ENCODE results near the gene KAT6B. TPM values are rescaled to one million over a fixed set of nuclear protein-coding genes. Genes with fewer than 3 reads are reported as not detected.

The KAT6B gene
- total RNA-seq, 1 donor from 2014 or later: 59.2 TPM

GRCh38 chr10:74880041-74880440, 53.6 kb downstream of the KAT6B start:
- Histone ChIP-seq H3K9me3 (no peaks in the 10 kb centered on the region), H3K27me3 (no peaks in the 10 kb centered on the region), H3K27ac (no peak overlapping the region), H3K36me3 (no peaks in the 10 kb centered on the region), H3K4me3 (no peak overlapping the region), H3K4me1 (peaks cover 41% of the 10 kb centered on the region)
- TF ChIP-seq POLR2A (IDR thresholded peaks at IDR 0.05) (no peak), CTCF (IDR thresholded peaks at IDR 0.05) (no peak)
- intact Hi-C loops (cut with DNase I): no loop called here
- no peak for DNase-seq (ENCODE audit: extremely low spot score in 2 of 2)

GRCh38 chr10:74881253-74881884, 55.0 kb downstream of the KAT6B start:
- Histone ChIP-seq H3K4me1 (peaks cover 31% of the 10 kb centered on the region), H3K27me3 (no peaks in the 10 kb centered on the region), H3K4me3 (no peak overlapping the region), H3K9me3 (no peaks in the 10 kb centered on the region), H3K36me3 (no peaks in the 10 kb centered on the region), H3K27ac (no peak overlapping the region)
- no peak for DNase-seq (ENCODE audit: extremely low spot score in 2 of 2)
- intact Hi-C loops (cut with DNase I): no loop called here
- TF ChIP-seq CTCF (IDR thresholded peaks at IDR 0.05) (no peak), POLR2A (IDR thresholded peaks at IDR 0.05) (no peak), POLR2AphosphoS5 (IDR thresholded peaks at IDR 0.05; ENCODE audit: insufficient read depth in 1 of 2, low read depth in 1 of 2) (no peak)

GRCh38 chr10:74882427-74882826, 56.0 kb downstream of the KAT6B start:
- no peak overlapping the region for H3K27ac ChIP-seq

GRCh38 chr10:74882831-74883230, 56.4 kb downstream of the KAT6B start:
- H3K36me3 ChIP-seq: no peaks in the 10 kb centered on the region
- H3K27ac ChIP-seq: no peak overlapping the region
- H3K27me3 ChIP-seq: no peaks in the 10 kb centered on the region
- H3K9me3 ChIP-seq: no peaks in the 10 kb centered on the region
- no peak overlapping the region for H3K4me3 ChIP-seq
- peaks cover 28% of the 10 kb centered on the region for H3K4me1 ChIP-seq
- intact Hi-C loops (cut with DNase I): no loop called here
- no peak for DNase-seq (ENCODE audit: extremely low spot score in 2 of 2)
- TF ChIP-seq POLR2AphosphoS5 (IDR thresholded peaks at IDR 0.05; ENCODE audit: insufficient read depth in 1 of 2, low read depth in 1 of 2) (no peak), POLR2A (IDR thresholded peaks at IDR 0.05) (no peak), CTCF (IDR thresholded peaks at IDR 0.05) (no peak)

More at GRCh38 chr10:74882427-74882826, 56.0 kb downstream of the KAT6B start:
- intact Hi-C loops (cut with DNase I): no loop called here
- Histone ChIP-seq H3K36me3 (no peaks in the 10 kb centered on the region), H3K27me3 (no peaks in the 10 kb centered on the region), H3K4me1 (peaks cover 26% of the 10 kb centered on the region), H3K4me3 (no peak overlapping the region), H3K9me3 (no peaks in the 10 kb centered on the region)
- no peak for DNase-seq (ENCODE audit: extremely low spot score in 2 of 2)
- TF ChIP-seq POLR2AphosphoS5 (IDR thresholded peaks at IDR 0.05; ENCODE audit: insufficient read depth in 1 of 2, low read depth in 1 of 2) (no peak), CTCF (IDR thresholded peaks at IDR 0.05) (no peak), POLR2A (IDR thresholded peaks at IDR 0.05) (no peak)

GRCh38 chr10:74883428-74883827, 57.0 kb downstream of the KAT6B start:
- TF ChIP-seq POLR2AphosphoS5 (IDR thresholded peaks at IDR 0.05; ENCODE audit: insufficient read depth in 1 of 2, low read depth in 1 of 2): no peak
- TF ChIP-seq CTCF (IDR thresholded peaks at IDR 0.05): no peak
- no peak for TF ChIP-seq POLR2A (IDR thresholded peaks at IDR 0.05)
- DNase-seq (ENCODE audit: extremely low spot score in 2 of 2): no peak
- Histone ChIP-seq H3K9me3 (no peaks in the 10 kb centered on the region), H3K27ac (no peak overlapping the region), H3K4me1 (peaks cover 28% of the 10 kb centered on the region), H3K27me3 (no peaks in the 10 kb centered on the region), H3K36me3 (no peaks in the 10 kb centered on the region), H3K4me3 (no peak overlapping the region)
- intact Hi-C loops (cut with DNase I): no loop called here

All from vagina (tissue), 2 donors.